Activated CD4-positive, alpha-beta T cell treated with anti-CD3 and anti-CD28 coated beads, Interleukin-2, amount 10 ng/mL, durations not matched to agents 24 days and 14 days (primary cell): ENCODE measurements around the gene CCPG1. TPM values are rescaled to one million over a fixed set of nuclear protein-coding genes. Genes with fewer than 3 reads are reported as not detected.
A peak's percentile ranks its signal among the peaks of the same experiment; 100 is the strongest.

Experiments
- DNase-seq: peaks from one replicate; pipeline ENCODE4 v3.0.0; 2022
- H3K27ac Mint-ChIP-seq: one replicate; pipeline ENCODE4 v1.8.0; 2022; ENCODE audit warnings: mild to moderate bottlenecking, mixed read lengths
- H3K27me3 Mint-ChIP-seq: one replicate; pipeline ENCODE4 v1.8.0; 2022; ENCODE audit warnings: mixed read lengths
- H3K36me3 Mint-ChIP-seq: one replicate; pipeline ENCODE4 v1.8.0; 2022; ENCODE audit warnings: low read depth, mild to moderate bottlenecking, mixed read lengths
- H3K4me1 Mint-ChIP-seq: one replicate; pipeline ENCODE4 v1.8.0; 2021; ENCODE audit warnings: mixed read lengths
- H3K4me3 Mint-ChIP-seq: one replicate; pipeline ENCODE4 v1.8.0; 2022; ENCODE audit warnings: mild to moderate bottlenecking, moderate library complexity, mixed read lengths
- H3K9me3 Mint-ChIP-seq: one replicate; pipeline ENCODE4 v1.8.0; 2021; ENCODE audit warnings: mixed read lengths
- intact Hi-C: fragments of 100-400 bp; cut with micrococcal nuclease; formaldehyde crosslinking; loops from one replicate; pipeline ENCODE4 v1.15.1; 2023
- total RNA-seq: library from RNA; stranded (reverse); gene quantifications from 2 replicates; pipeline ENCODE4 v1.2.3, GENCODE V29; 2022

Gene CCPG1
- total RNA-seq, 1 donor from 2014 or later: 9.0 TPM

- no peak overlapping the region for H3K4me3 Mint-ChIP-seq
- H3K9me3 Mint-ChIP-seq: no peaks in the 10 kb centered on the region
- H3K36me3 Mint-ChIP-seq: peaks cover 20% of the 10 kb centered on the region
- no peaks in the 10 kb centered on the region for H3K27me3 Mint-ChIP-seq
- intact Hi-C loops: no loop called here
- peaks cover 24% of the 10 kb centered on the region for H3K4me1 Mint-ChIP-seq
- DNase-seq: no peak
- no peak overlapping the region for H3K27ac Mint-ChIP-seq
Observed at GRCh38 chr15:55320963-55321362, 87.2 kb downstream of the CCPG1 start.

GRCh38 chr15:55320238-55320550, 88.0 kb downstream of the CCPG1 start:
- peak overlapping the region; percentile 79 for H3K4me3 Mint-ChIP-seq
- DNase-seq: no peak
- H3K27ac Mint-ChIP-seq: peak overlapping the region; percentile 67
- no peaks in the 10 kb centered on the region for H3K27me3 Mint-ChIP-seq
- intact Hi-C loops: no loop called here
- H3K36me3 Mint-ChIP-seq: peaks cover 25% of the 10 kb centered on the region
- H3K4me1 Mint-ChIP-seq: peaks cover 30% of the 10 kb centered on the region
- H3K9me3 Mint-ChIP-seq: no peaks in the 10 kb centered on the region

- no peaks in the 10 kb centered on the region for H3K9me3 Mint-ChIP-seq
- no peak for DNase-seq
- intact Hi-C loops: loop anchor here (1.0 to 5.0 kb wide), 5 partner anchors 29 to 178 kb away; partner anchors contain the start of genes CCPG1 and PIERCE2
Observed at GRCh38 chr15:55319537-55320237, 88.5 kb downstream of the CCPG1 start.

GRCh38 chr15:55318588-55319494, 89.3 kb downstream of the CCPG1 start, which contains the start of the genes PIGB and PIGBOS1:
TSS of gene PIGB (plus strand) at chr15:55319222. CDS start at chr15:55319251, 29 bp downstream.
TSS of gene PIGBOS1 (minus strand) at chr15:55319123. CDS start at chr15:55317792, 1,331 bp downstream.
- Mint-ChIP-seq H3K36me3 (peaks cover 26% of the 10 kb centered on the region), H3K9me3 (no peaks in the 10 kb centered on the region), H3K4me1 (peaks cover 39% of the 10 kb centered on the region), H3K27ac (peak within 1 kb of the TSS; percentile 99), H3K27me3 (no peaks in the 10 kb centered on the region), H3K4me3 (peak within 1 kb of the TSS; percentile 97)
- intact Hi-C loops: loop anchor here (1.0 to 5.0 kb wide), 5 partner anchors 29 to 178 kb away; partner anchors contain the start of genes CCPG1 and PIERCE2
- peak; percentile 95 for DNase-seq

More at GRCh38 chr15:55319537-55320237, 88.5 kb downstream of the CCPG1 start:
- Mint-ChIP-seq H3K36me3 (peaks cover 27% of the 10 kb centered on the region), H3K27me3 (no peaks in the 10 kb centered on the region), H3K4me3 (peak overlapping the region; percentile 97), H3K4me1 (peaks cover 34% of the 10 kb centered on the region), H3K27ac (peak overlapping the region; percentile 99)

Other genes with a start within 250 kb of the CCPG1 start
- 121 TPM in 2 replicates for gene RSL24D1, start 211.4 kb downstream of the CCPG1 start, total RNA-seq
- 98.8 and 100 TPM in 2 replicates for gene RAB27A, start 118.5 kb downstream of the CCPG1 start, total RNA-seq
- 9.7 and 10.3 TPM in 2 replicates for gene PIGBOS1, start 89.2 kb downstream of the CCPG1 start, total RNA-seq
- gene PIGB, start 89.1 kb downstream of the CCPG1 start, total RNA-seq: 13.3 and 18.6 TPM in 2 replicates
- gene PIERCE2, start 136 bp upstream of the CCPG1 start, total RNA-seq: 0.49 TPM in 1 of 2 replicates, not detected in the other
- 0.26 TPM in 1 of 2 replicates, not detected in the other for gene DNAAF4, start 99.9 kb upstream of the CCPG1 start, total RNA-seq
- not detected in 2 replicates for gene PYGO1, start 180.0 kb upstream of the CCPG1 start, total RNA-seq